Parietal lobe (tissue), 2 donors: ENCODE results near the gene RPL35A. TPM values are rescaled to one million over a fixed set of nuclear protein-coding genes. Genes with fewer than 3 reads are reported as not detected.

Source experiments
- small RNA-seq: library from RNA; depleted of rRNA; stranded (forward); fragments of <200 nt; gene quantifications from one replicate; pipeline ENCODE3, GENCODE V24; 2014; ENCODE audit warnings: low replicate concordance
- total RNA-seq: library from RNA; depleted of rRNA; stranded (reverse); fragments of >200 nt; gene quantifications from one replicate; pipeline ENCODE4 v1.2.3, GENCODE V29; 2014

Gene RPL35A
- total RNA-seq = 755 TPM

GRCh38 chr3:197949778-197950676 lies at the start of gene RPL35A:
Gene RPL35A (plus strand): TSS chr3:197950190. CDS start chr3:197950968, 778 bp downstream.

GRCh38 chr3:197959891-197960693 lies 10.1 kb downstream of the RPL35A start, which contains the start of gene LMLN:
Gene LMLN (plus strand): TSS chr3:197960217. CDS start chr3:197960246, 29 bp downstream.

Small RNA genes lying within 50 kb of the gene (small RNA-seq; reads per million reads assigned to genes)
- gene RNU6-621P = not detected

Other genes starting within 250 kb of the RPL35A start
- gene RUBCN, start 213.3 kb upstream of the RPL35A start, total RNA-seq = 49.5 TPM
- 60.7 TPM for gene FYTTD1, start 200.3 kb upstream of the RPL35A start, total RNA-seq
- gene LRCH3, start 158.9 kb upstream of the RPL35A start, total RNA-seq = 120 TPM
- gene LMLN, start 10.0 kb downstream of the RPL35A start, total RNA-seq = 19.7 TPM